ENCODE data around the gene COG3. TPM values are rescaled to one million over a fixed set of nuclear protein-coding genes. Genes with fewer than 3 reads are reported as not detected.
A peak's percentile ranks its signal among the peaks of the same experiment; 100 is the strongest.

Gene COG3
- polyA plus RNA-seq, 3 donors: 30.5 to 33.1 (median 31.9) TPM

DNA sequence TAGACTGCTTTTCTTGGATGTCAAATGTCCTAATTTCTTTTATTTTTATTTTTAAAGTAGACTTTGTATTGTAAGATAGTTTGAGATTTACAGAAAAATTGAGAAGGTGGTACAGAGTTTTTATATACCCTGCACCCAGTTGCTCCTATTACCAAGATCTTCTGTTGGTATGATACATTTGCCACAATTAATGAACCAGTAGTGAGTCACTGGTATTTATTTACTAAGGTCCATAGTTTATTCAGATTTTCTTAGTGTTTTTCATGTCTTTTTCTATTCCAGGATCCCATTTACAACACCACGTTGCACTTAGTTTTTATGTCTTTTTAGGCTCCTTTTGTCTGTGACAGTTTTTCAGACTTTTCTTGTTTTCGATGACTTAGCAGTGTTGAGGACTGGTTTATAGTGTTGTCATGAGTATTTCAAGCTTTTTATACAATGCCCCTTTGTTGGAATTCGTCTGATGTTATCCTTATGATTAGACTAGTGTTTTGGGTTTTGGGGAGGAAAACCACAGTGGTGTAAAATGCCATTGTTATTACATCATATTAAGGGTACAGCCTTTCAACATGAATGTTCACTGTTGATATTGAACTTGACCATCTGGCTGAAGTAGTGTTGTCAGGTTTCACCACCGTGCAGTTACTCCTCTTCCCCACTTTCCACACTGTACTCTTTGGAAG lies 35.9 kb downstream of the COG3 start:
- DNase-seq (ENCODE audit: low read depth in 3 of 3, low spot score in 2 of 3): no peak

DNA sequence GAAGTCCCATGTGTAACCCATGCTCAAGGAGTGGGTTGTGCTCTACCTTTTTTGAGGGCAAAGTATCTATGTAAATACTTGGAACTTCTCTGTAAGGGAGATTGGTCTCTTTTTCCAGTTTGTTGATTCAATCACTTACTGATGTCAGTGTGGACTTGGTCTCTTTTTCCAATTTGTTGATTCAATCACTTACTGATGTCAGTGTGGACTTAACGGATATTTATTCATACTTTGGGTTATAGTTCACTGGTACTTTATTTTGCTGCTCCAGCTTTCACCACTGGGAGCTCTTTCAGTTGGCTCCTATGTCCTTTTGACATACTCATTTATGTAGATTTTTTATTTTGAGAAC lies 36.4 kb downstream of the COG3 start:
- DNase-seq (ENCODE audit: low read depth in 3 of 3, low spot score in 2 of 3): no peak

DNA sequence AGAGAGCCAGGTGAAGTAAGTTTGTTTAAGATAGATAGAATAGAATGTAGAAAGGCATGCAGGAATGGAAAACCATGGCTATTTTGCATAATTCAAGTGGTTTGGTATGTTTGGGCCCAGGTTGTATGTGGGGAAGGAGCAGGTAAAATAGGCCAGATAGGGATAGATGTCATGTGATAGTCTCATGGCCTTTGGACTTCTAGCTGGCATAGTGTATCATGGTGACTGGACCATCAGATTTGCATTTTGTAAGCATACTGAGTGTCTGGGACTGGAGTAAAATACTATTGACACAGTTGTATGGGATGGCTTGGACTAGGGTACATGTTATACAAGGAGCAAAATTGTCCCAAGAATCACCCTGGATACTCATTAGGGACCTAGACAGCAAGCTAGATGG lies 38.9 kb downstream of the COG3 start:
- DNase-seq (ENCODE audit: low read depth in 3 of 3, low spot score in 2 of 3): no peak

DNA sequence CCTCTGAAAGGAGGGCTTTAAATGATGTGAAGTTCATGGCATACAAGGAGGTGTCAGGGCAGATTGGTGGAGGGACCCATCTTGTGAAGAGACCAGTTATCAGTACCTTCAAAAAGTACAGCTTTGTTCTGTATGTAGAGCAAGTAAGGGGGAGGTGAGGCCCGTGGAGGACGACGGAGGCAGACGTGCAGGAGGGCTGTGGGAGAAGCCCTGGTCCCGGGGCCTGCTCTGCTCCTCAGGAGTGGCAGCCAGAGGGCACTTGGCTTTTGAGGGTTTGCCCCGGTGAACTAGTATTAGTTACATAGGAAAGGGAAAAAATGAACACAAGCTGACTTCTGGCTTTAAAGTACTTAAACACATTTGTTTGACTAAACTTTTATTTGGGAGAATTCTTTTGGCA lies 42.1 kb downstream of the COG3 start:
- DNase-seq (ENCODE audit: low read depth in 3 of 3, low spot score in 2 of 3): no peak

GRCh38 chr13:45508776-45509175 lies 44.0 kb downstream of the COG3 start:
- DNase-seq (ENCODE audit: low read depth in 3 of 3, low spot score in 2 of 3): no peak

- DNase-seq (ENCODE audit: low read depth in 3 of 3, low spot score in 2 of 3): no peak
Measured at GRCh38 chr13:45510672-45511071, 45.9 kb downstream of the COG3 start.

- peak; percentile 59 to 63 (median 61) for DNase-seq (ENCODE audit: low read depth in 3 of 3, low spot score in 2 of 3)
Measured at GRCh38 chr13:45511310-45512097, 46.8 kb downstream of the COG3 start.

- no peak for DNase-seq (ENCODE audit: low read depth in 3 of 3, low spot score in 2 of 3)
Measured at GRCh38 chr13:45512098-45512496, 47.4 kb downstream of the COG3 start.

DNA sequence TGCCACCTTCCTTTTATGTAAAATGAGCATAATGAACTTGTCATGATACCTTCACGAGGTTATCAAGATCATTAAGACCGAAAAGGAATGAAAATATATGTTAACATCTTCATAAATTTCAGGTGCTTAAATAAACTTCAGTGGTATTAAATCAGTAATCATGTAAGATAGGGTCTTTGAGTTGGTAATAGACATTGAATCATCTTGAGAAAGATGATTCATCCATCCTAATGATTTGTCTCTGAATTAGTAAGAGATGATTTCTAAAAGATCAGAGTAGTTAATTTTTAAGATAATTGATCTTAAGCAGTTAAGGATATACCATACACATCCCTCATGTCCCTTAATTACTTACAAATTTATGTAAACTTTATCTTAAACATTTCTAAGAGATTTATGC lies 52.0 kb downstream of the COG3 start:
- DNase-seq (ENCODE audit: low read depth in 3 of 3, low spot score in 2 of 3): no peak

DNA sequence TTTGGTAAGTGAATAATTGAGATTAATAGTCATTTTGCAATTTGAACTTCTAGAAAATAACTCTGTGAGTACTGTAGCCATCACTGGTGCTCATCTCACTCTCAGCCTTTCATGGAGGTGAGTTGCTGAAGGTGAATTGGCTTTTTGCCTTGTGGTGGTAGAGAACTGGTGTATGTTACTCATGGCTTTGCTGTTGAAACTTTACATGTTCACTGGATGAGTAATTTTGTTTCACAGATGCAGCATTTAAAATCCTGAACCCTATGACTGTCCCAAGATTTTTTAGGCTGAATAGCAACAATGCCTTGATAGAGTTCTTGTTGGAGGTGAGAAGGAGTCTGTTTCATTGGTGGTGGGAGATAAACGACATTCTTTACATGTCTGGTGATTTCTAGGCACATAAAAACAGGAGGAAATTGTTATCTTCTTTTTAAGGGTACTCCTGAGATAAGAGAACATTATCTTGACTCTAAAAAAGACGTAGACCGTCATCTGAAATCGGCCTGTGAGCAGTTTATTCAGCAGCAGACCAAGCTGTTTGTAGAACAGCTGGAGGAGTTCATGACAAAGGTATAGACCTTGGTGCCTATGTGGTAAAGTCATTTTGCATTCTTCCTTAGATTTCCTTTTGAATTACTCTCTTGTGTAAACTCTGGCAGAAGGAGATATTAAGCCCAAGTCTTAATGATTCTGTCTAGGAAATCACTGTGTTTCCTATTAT lies 53.9 kb downstream of the COG3 start:
- no peak for DNase-seq (ENCODE audit: low read depth in 3 of 3, low spot score in 2 of 3)

DNA sequence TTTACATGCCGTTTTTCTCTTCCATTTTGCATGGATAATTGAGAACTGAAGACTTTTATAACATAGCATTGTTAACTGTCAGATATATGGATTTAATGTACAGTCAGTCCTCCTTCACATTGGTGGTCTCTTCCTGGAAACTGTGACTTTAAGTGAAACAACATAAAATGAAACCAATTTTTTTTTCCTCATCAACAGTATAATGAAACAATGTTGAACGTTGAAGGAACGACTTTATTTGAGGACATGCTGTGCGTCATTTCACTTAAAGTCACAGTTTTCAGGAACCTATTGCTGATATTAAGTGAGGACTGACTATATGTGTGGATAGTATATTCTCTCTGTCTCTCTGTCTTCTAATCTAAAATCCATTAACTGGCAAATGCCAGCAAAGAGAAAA lies 54.8 kb downstream of the COG3 start:
- DNase-seq (ENCODE audit: low read depth in 3 of 3, low spot score in 2 of 3): no peak

DNA sequence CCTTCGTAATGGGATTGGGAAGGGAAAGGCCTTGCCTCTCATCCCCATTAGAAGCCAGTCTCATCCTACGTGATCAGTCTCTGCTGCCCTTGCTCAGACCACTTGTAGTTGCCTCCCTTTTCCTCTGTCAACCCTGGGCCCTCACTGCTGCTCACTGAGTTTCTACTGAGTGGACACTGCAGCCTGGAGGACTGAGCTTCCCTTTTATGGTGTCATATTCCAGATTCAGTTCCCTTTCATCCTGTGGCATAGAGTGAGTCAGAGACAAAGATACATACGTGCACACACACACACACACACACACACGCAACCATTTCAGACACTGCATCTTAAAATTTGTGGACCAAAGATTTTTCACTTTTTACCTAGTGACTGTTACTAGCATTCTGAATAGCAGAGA lies 56.6 kb downstream of the COG3 start:
- no peak for DNase-seq (ENCODE audit: low read depth in 3 of 3, low spot score in 2 of 3)

DNA sequence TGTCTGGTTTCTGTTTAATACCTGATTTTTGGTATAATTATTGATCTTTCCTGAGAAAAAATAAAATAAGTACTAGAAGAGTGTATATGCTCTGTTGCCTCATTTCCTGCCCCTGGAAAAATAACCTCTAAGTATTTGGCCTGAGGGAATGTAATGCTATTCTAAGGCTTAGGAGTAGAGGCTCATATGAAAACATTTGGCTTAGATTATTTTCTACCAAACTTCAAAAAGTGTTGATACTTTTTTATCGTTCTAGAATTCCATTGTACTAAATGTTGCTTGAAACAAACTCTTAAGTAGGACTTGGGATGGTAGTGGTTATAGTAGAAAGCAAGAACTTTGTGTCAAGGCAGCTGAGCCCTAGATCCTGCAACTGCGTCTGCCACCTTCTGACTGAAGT lies 57.8 kb downstream of the COG3 start:
- DNase-seq (ENCODE audit: low read depth in 3 of 3, low spot score in 2 of 3): no peak

DNA sequence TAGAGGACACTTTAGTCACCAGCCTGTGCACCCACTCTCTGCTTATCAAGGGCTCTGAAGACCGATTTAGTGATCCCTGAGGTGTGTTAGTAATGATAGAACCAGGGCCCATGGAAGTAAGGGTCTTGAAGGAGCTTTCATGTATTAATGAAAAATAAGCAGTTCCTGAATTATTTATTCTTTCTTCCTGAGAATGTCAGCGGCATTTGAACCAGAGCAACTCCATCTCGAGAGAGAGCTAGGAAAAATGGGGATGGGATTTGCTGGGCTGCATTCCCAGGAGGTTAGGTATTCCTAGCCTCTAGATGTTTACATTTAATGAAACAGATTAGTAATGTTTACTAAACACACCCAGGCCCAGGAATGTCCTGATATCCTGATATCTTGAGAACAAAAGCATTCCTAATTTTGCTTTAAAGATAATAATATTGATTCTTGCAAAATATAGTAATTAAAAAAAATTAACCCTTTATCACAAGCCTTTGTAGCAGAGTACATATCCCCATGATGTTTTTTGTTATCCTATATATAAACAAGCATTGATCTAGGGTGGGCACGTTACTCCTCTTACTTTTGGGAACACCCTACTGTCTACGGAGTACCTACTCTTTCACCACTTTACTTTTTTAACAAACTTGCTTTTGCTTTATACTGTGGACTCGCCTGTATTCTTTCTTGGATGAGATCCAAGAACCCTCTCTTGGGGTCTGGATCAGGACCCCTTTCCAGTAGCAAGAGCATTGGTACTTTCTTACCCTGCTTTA lies 63.1 kb downstream of the COG3 start:
- DNase-seq (ENCODE audit: low read depth in 3 of 3, low spot score in 2 of 3): no peak

DNA sequence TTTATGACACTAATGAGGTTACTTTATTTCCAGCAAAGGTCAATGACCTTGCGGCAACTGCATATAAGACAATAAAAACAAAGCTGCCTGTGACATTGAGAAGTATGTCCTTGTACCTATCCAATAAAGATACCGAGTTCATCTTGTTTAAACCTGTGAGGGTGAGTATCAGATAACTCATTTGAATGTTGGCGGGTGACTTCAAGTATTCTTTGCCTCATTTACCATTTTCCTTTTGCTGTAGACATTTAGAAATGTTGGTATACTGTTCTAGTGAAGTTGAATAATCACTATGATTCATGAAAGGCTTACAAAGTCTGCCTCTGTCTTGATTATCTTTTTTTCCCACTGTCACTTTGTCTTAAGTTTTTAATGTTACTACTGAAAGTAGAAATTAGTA lies 65.0 kb downstream of the COG3 start:
- no peak for DNase-seq (ENCODE audit: low read depth in 3 of 3, low spot score in 2 of 3)

DNA sequence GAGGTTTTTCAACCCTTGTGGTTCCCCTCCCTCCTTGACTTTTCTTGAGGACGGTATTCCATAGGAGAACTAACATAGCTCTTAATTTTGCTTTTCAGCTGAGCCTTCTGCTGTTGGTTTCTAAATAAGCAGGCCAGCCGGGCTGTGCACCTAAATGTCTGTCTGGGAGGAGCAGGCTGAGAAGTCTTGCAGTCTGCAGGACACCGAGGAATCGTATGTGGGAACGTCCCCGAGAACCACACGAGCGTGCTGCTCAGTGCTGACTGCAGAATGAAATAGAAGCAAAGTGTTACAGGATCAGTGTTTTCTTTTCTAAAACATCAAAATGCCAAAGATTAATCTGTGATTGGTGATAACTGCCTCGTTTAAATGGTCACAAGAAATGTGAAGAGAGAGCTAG lies 69.9 kb downstream of the COG3 start:
- DNase-seq (ENCODE audit: low read depth in 3 of 3, low spot score in 2 of 3): no peak

GRCh38 chr13:45536224-45536623 lies 71.5 kb downstream of the COG3 start:
- no peak for DNase-seq (ENCODE audit: low read depth in 3 of 3, low spot score in 2 of 3)

DNA sequence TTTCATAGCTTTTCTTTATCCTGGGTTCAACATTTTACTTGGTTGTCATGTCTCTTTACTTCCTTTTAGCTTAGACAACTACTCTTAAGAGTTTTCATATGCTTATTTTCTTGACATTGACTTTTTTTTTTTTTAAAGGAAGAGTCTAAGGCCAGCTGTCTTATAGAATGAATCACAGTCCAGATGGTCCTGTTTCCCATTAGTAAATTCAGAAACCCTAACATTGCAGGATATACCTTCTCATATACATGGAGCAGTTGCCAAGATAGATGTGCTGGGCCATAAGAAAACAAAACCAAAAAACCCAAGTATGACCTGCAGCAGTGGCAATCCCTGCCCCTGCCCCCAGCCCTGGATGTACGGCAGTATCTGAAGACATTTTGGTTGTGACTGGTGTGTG lies 72.8 kb downstream of the COG3 start:
- no peak for DNase-seq (ENCODE audit: low read depth in 3 of 3, low spot score in 2 of 3)

DNA sequence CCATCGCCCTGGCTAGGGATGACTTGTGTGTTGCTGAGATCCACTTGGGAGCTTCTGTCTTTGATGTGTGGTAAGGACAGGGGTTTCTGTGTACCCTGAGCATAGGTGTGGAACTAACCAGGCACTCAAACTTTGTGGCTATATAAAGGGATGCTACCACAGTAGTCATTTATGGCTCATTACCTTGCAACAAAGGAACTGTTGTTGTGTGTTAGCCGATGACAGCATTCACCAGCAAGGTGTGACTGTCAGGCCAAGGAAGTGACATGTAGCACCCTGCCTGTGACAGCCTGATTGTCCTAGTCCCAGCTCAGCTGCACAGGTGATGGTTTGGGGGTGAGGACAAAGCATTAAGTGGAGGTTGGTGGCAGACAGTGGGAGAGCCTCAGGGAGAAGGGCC lies 73.6 kb downstream of the COG3 start:
- no peak for DNase-seq (ENCODE audit: low read depth in 3 of 3, low spot score in 2 of 3)

GRCh38 chr13:45540195-45540594 lies 75.5 kb downstream of the COG3 start:
- no peak for DNase-seq (ENCODE audit: low read depth in 3 of 3, low spot score in 2 of 3)

DNA sequence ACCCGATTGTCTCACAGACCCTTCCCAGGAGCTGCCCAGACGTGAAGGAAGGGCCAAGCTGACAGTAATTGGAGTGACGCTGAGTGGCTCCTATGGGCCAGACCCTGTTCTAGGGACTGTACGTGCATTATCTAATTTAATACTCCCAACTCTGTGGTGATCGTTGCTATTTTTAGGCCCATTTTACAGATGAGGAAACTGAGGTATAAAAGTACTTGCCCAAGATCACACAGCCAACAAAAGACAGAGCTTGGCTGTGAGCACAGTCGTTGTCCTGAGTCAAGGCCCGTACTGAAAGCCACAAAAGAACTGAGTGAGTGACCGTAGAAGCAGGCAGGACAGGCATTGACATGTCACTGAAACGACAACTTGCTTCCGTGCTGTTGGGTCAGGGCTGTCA lies 76.1 kb downstream of the COG3 start:
- no peak for DNase-seq (ENCODE audit: low read depth in 3 of 3, low spot score in 2 of 3)
